H1 (cell line): Measurements from ENCODE around the gene SART1. TPM values are rescaled to one million over a fixed set of nuclear protein-coding genes. Genes with fewer than 3 reads are reported as not detected.

Experiments used
- CTCF ChIA-PET: fragments of 300-600 bp; sonication (Branson Sonifier 250); formaldehyde crosslinking; loops from one replicate; lab custom pipeline; 2021; ENCODE audit not compliant: partially characterized antibody; lab: Charles Lee
- POLR2A ChIA-PET: fragments of 300-600 bp; sonication (Branson Sonifier 250); formaldehyde crosslinking; loops from one replicate; lab custom pipeline; 2021; ENCODE audit warnings: inconsistent platforms; ENCODE audit not compliant: partially characterized antibody; lab: Charles Lee
- DNase-seq, 2 experiments: peaks; one replicate each; pipeline versions ENCODE4 v3.0.0 to v3.0.0-alpha.2; 2010 to 2022; ENCODE audit warnings: low spot score in 2 of 2, low read depth in 1 of 2, mixed read lengths in 1 of 2
- FAIRE-seq: peaks from 2 replicates; lab custom pipeline; 2011; peaks lifted over from hg19 to GRCh38; lab: Jason Lieb, UNC
- H2AFZ ChIP-seq: 2 replicates; pipeline ENCODE4 v1.8.1; 2012; ENCODE audit warnings: low read length, inconsistent platforms
- H2AK5ac ChIP-seq: 2 replicates; pipeline ENCODE4 v1.6.1; 2013; ENCODE audit warnings: low read depth, low read length
- H2BK120ac ChIP-seq: replicated peaks from 2 replicates; pipeline ENCODE3; 2013; ENCODE audit warnings: low read depth, low read length, inconsistent platforms
- H2BK12ac ChIP-seq: 2 replicates; pipeline ENCODE4 v1.6.1; 2013; ENCODE audit warnings: low read depth, low read length
- H2BK15ac ChIP-seq: 2 replicates; pipeline ENCODE4 v1.6.1; 2013; ENCODE audit warnings: low read length
- H2BK20ac ChIP-seq: 2 replicates; pipeline ENCODE4 v1.6.1; 2013; ENCODE audit warnings: low read length
- H2BK5ac ChIP-seq: 2 replicates; pipeline ENCODE4 v1.6.1; 2013; ENCODE audit warnings: low read depth, low read length
- H3K14ac ChIP-seq: 2 replicates; pipeline ENCODE4 v1.6.1; 2013; ENCODE audit warnings: inconsistent platforms; ENCODE audit not compliant: insufficient read length
- H3K18ac ChIP-seq: 2 replicates; pipeline ENCODE4 v1.6.1; 2013; ENCODE audit warnings: low read length; ENCODE audit errors: extremely low read depth
- H3K23ac ChIP-seq: 2 replicates; pipeline ENCODE4 v1.6.1; 2013; ENCODE audit warnings: inconsistent platforms; ENCODE audit not compliant: insufficient read length
- H3K23me2 ChIP-seq: 2 replicates; pipeline ENCODE4 v1.6.1; 2013; ENCODE audit warnings: low read depth, low read length
- H3K27ac ChIP-seq: 2 replicates; pipeline ENCODE4 v1.6.1; 2011; ENCODE audit warnings: low read depth, low read length, inconsistent platforms
- H3K27me3 ChIP-seq, 4 experiments: replicated peaks in 1 of 4; 1 replicate in 1 of 4; 2 replicates in 3 of 4; pipeline versions ENCODE4 v1.6.1 to v1.8.1; 2011 to 2013; ENCODE audit warnings: low read length in 3 of 4, mild to moderate bottlenecking in 3 of 4, inconsistent platforms in 2 of 4, mixed read lengths in 2 of 4, moderate library complexity in 1 of 4; ENCODE audit not compliant: control insufficient read depth in 3 of 4, insufficient read depth in 3 of 4; ENCODE audit errors: extremely low read depth in 1 of 4
- H3K36me3 ChIP-seq, 4 experiments: 2 replicates each; pipeline versions ENCODE4 v1.6.1 to v1.8.1; 2011 to 2013; ENCODE audit warnings: mild to moderate bottlenecking in 4 of 4, low read length in 3 of 4, moderate library complexity in 2 of 4, control low read depth in 1 of 4, inconsistent platforms in 1 of 4; ENCODE audit not compliant: insufficient read depth in 4 of 4, control insufficient read depth in 2 of 4
- H3K4ac ChIP-seq: replicated peaks from 2 replicates; pipeline ENCODE3; 2013; ENCODE audit warnings: low read length, low read depth, mixed read lengths, inconsistent platforms; ENCODE audit not compliant: insufficient read length
- H3K4me1 ChIP-seq, 4 experiments: replicated peaks in 1 of 4; 1 replicate in 1 of 4; 2 replicates in 3 of 4; pipeline versions ENCODE4 v1.6.1 to v1.8.1; 2011 to 2013; ENCODE audit warnings: low read length in 3 of 4, inconsistent platforms in 2 of 4, mixed read lengths in 1 of 4; ENCODE audit not compliant: insufficient read depth in 4 of 4, control insufficient read depth in 3 of 4
- H3K4me2 ChIP-seq, 2 experiments: 2 replicates each; pipeline versions ENCODE4 v1.6.1 to v1.8.1; 2011 to 2013; ENCODE audit warnings: low read depth in 2 of 2, low read length in 2 of 2, control low read depth in 1 of 2, inconsistent platforms in 1 of 2, mild to moderate bottlenecking in 1 of 2; ENCODE audit not compliant: insufficient read depth in 1 of 2
- H3K4me3 ChIP-seq, 4 experiments: fragments of 200-600, 300-600 bp in 1 of 4; sonication (generic), shearing (Covaris generic), sonication (Bioruptor Twin) in 1 of 4; 2 replicates each; pipeline versions ENCODE4 v1.5.1 to v1.8.1; 2011 to 2016; ENCODE audit warnings: low read length in 4 of 4, low read depth in 3 of 4, control low read depth in 2 of 4, inconsistent platforms in 2 of 4, mild to moderate bottlenecking in 2 of 4, mixed read lengths in 1 of 4, moderate library complexity in 1 of 4; ENCODE audit not compliant: insufficient read depth in 2 of 4; ENCODE audit errors: extremely low read depth in 1 of 4
- H3K56ac ChIP-seq: replicated peaks from 2 replicates; pipeline ENCODE3; 2013; ENCODE audit warnings: low read depth, mild to moderate bottlenecking, mixed read lengths, low read length, inconsistent platforms; ENCODE audit not compliant: insufficient read length
- H3K79me1 ChIP-seq: 2 replicates; pipeline ENCODE4 v1.6.1; 2013; ENCODE audit warnings: low read depth, low read length, control low read depth
- H3K79me2 ChIP-seq, 2 experiments: 2 replicates each; pipeline versions ENCODE4 v1.6.1 to v1.8.1; 2012 to 2013; ENCODE audit warnings: low read length in 2 of 2, mild to moderate bottlenecking in 2 of 2, inconsistent platforms in 1 of 2; ENCODE audit not compliant: insufficient read depth in 2 of 2, control insufficient read depth in 1 of 2
- H3K9ac ChIP-seq, 4 experiments: replicated peaks in 1 of 4; 1 replicate in 1 of 4; 2 replicates in 3 of 4; pipeline versions ENCODE4 v1.6.1 to v1.8.1; 2011 to 2013; ENCODE audit warnings: low read depth in 3 of 4, low read length in 3 of 4, control low read depth in 2 of 4, mild to moderate bottlenecking in 2 of 4, moderate library complexity in 2 of 4, inconsistent platforms in 1 of 4; ENCODE audit errors: extremely low read depth in 1 of 4
- H3K9me3 ChIP-seq, 2 experiments: 2 replicates each; pipeline versions ENCODE4 v1.6.1 to v1.8.1; 2012 to 2013; ENCODE audit warnings: mild to moderate bottlenecking in 2 of 2, moderate library complexity in 2 of 2, control low read depth in 1 of 2, inconsistent platforms in 1 of 2, low read depth in 1 of 2, low read length in 1 of 2, mixed read lengths in 1 of 2; ENCODE audit not compliant: insufficient read depth in 2 of 2
- H4K20me1 ChIP-seq, 2 experiments: replicated peaks in 1 of 2; 2 replicates each; pipeline versions ENCODE3 to v1.8.1; 2011 to 2013; ENCODE audit warnings: inconsistent platforms in 2 of 2, low read length in 2 of 2, mild to moderate bottlenecking in 1 of 2; ENCODE audit not compliant: insufficient read depth in 2 of 2, control insufficient read depth in 1 of 2
- H4K5ac ChIP-seq: 2 replicates; pipeline ENCODE4 v1.6.1; 2013; ENCODE audit warnings: low read length, low read depth, mixed read lengths, inconsistent platforms; ENCODE audit not compliant: insufficient read length
- H4K8ac ChIP-seq: 2 replicates; pipeline ENCODE4 v1.8.0; 2013; ENCODE audit warnings: mild to moderate bottlenecking, moderate library complexity, low read length, inconsistent platforms; ENCODE audit not compliant: insufficient read depth; ENCODE audit errors: extremely low read depth
- H4K91ac ChIP-seq: replicated peaks from 2 replicates; pipeline ENCODE3; 2013; ENCODE audit warnings: low read length, mixed read lengths, inconsistent platforms; ENCODE audit not compliant: insufficient read length
- TAF1 ChIP-seq: IDR thresholded peaks from 2 replicates; pipeline ENCODE4 v1.6.1; 2011; ENCODE audit warnings: mild to moderate bottlenecking, low read depth, low read length
- WGBS, 2 experiments: shearing (Covaris generic) in 1 of 2; methylation state at CpG; one replicate each; pipeline versions ENCODE4 v1.1.6 to v1.1.7; 2013 to 2015; ENCODE audit warnings: low lambda C conversion rate in 2 of 2, mixed read lengths in 2 of 2, inconsistent platforms in 1 of 2, low coverage in 1 of 2, missing lambda C conversion rate in 1 of 2; ENCODE audit not compliant: insufficient replicate concordance in 2 of 2, insufficient coverage in 1 of 2, insufficient read length in 1 of 2; ENCODE audit errors: extremely low coverage in 1 of 2, missing lambda C conversion rate in 1 of 2; 5-methylcytosine and 5-hydroxymethylcytosine counted together
- polyA plus RNA-seq, 7 experiments: library from polyadenylated mRNA; depleted of rRNA in 3 of 7; stranded (reverse) in 5 of 7; unstranded in 2 of 7; fragments of >200 nt in 5 of 7; fragments of 200-250 nt in 2 of 7; gene quantifications; 1 replicate in 5 of 7; 2 replicates in 1 of 7; 4 replicates in 1 of 7; pipeline versions ENCODE4 v1.2.1 to v1.2.3, GENCODE V29; 2011 to 2013; ENCODE audit warnings: missing spikeins in 2 of 7, mixed read lengths in 2 of 7
- total RNA-seq: library from RNA; stranded (reverse); fragmentation: NEBNext Ultra II Directional; extraction: Animal tissue kit (Norgen Biotek cat#: 25700); gene quantifications from 2 replicates; pipeline ENCODE4 v1.2.1, GENCODE V29; 2021
- TF ChIP-seq, protein P1 (sequence below): IDR thresholded peaks from 2 replicates; pipeline ENCODE4 v1.6.1; 2011; ENCODE audit warnings: low read depth, mild to moderate bottlenecking, low read length; ENCODE audit not compliant: insufficient read depth

SART1 gene
- total and polyA plus RNA-seq, 2 of the 8 experiments (the other 6 are each of a cell fraction or from before 2014, with no cell fraction given), result 9.7 to 46.1 TPM

DNA sequence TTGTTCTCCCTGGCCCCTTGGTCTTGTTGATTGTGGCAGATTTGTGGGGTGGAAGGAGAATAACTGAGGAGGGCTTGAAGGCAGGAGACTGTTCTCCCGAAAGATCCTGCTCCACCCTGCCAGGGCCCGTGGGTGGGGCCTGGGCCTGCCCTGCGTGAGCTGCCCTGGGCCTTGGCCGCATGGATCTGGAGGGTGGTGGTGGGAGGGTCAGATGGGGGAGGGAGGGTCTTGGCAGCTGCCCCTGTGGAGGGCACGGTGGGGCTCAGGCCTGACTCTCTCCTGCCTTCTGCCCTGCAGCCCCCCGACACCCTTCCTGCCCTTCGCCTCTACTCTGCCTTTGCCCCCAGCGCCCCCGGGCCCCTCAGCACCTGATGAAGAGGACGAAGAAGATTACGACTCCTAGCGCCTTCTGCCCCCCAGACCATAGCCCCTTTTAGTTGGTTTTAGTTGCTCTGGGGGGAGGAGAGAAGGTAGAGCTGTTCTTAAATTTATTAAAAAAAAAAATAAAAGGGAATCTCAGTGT is 40.4 kb upstream of the SART1 start:
- Histone ChIP-seq H3K79me2 (peaks cover 0 to 7% of the 10 kb centered on the region in 2 experiments; a peak in 2 of 4 replicates), H3K79me1 (peaks cover 7% of the 10 kb centered on the region; the same call in 1 of the 2 replicates), H4K5ac (no peak overlapping the region), H3K4me3 (no peak overlapping the region), H3K27ac (no peak overlapping the region), H3K23ac (no peak overlapping the region), H3K4me1 (peaks cover 0 to 15% (median 9%) of the 10 kb centered on the region in 4 experiments; a peak in 3 of 7 replicates), H3K4me2 (peak overlapping the region in 1 of 2 experiments; percentile 86; a peak in 1 of 4 replicates), H4K91ac (no peak overlapping the region), H3K9ac (no peak overlapping the region), H2AFZ (no peak overlapping the region), H2BK20ac (no peak overlapping the region)
- CTCF ChIA-PET, result interaction anchor here (0.6 to 3.5 kb wide), 9 partner anchors 9 to 95 kb away, joined by 3 to 19 read pairs (median 4); partner anchors contain the start of gene FIBP
- TF ChIP-seq, protein P1, sequence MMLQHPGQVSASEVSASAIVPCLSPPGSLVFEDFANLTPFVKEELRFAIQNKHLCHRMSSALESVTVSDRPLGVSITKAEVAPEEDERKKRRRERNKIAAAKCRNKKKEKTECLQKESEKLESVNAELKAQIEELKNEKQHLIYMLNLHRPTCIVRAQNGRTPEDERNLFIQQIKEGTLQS, result no peak
- TF ChIP-seq TAF1, result no peak
- TF ChIP-seq, all 59 proteins: peak for 0
- no peak overlapping the region for H3K4ac ChIP-seq
- no peak overlapping the region for H4K8ac ChIP-seq
- 96% methylated on average over 5 of the region's 12 CpGs; no CpG with 5 or more reads in 1 of the 2 experiments for WGBS, 2 experiments
- H4K20me1 ChIP-seq, result peaks cover 0 to 3% of the 10 kb centered on the region in 2 experiments
- H2AK5ac ChIP-seq, result no peak overlapping the region
- H3K14ac ChIP-seq, result no peak overlapping the region
- DNase-seq, result no peak
- H2BK12ac ChIP-seq, result no peak overlapping the region
- POLR2A ChIA-PET, result interaction anchor here (0.8 to 1.3 kb wide), 2 partner anchors 11 to 19 kb away, joined by 3 to 4 read pairs; no protein-coding TSS in a partner anchor
- peaks cover 0 to 8% (median 5%) of the 10 kb centered on the region in 4 experiments; a peak in 4 of 8 replicates for H3K36me3 ChIP-seq
- H3K23me2 ChIP-seq, result peaks cover 13% of the 10 kb centered on the region; the same call in 1 of the 2 replicates
- no peak overlapping the region for H2BK120ac ChIP-seq
- no peak overlapping the region for H2BK15ac ChIP-seq
- H3K56ac ChIP-seq, result no peak overlapping the region
- H2BK5ac ChIP-seq, result no peak overlapping the region
- H3K18ac ChIP-seq, result no peak overlapping the region
- H3K27me3 ChIP-seq, result no peaks in the 10 kb centered on the region
- no peaks in the 10 kb centered on the region for H3K9me3 ChIP-seq
- FAIRE-seq, result no peak
